Smooth muscle cell (in vitro differentiated cells): ENCODE measurements around the gene KRTAP5-5. TPM values are rescaled to one million over a fixed set of nuclear protein-coding genes. Genes with fewer than 3 reads are reported as not detected.
A peak's percentile ranks its signal among the peaks of the same experiment; 100 is the strongest.
"Not testable (repeated sequence)": the region's sequence is repeated elsewhere in the genome, so short reads cannot be mapped to it uniquely, and the experiment has no call there.

Experiments used
- DNase-seq: peaks from one replicate; lab custom pipeline; 2025; ENCODE audit not compliant: unreplicated experiment; lab: John Stamatoyannopoulos, UW
- H2AFZ ChIP-seq: fragments of 200-600 bp; sonication (generic); 2 replicates; pipeline ENCODE4 v1.6.0; 2016; ENCODE audit warnings: antibody characterized with exemption, low read depth, mild to moderate bottlenecking
- H3F3A ChIP-seq: fragments of 200-600 bp; sonication (generic); 2 replicates; pipeline ENCODE4 v1.6.0; 2017; ENCODE audit warnings: antibody characterized with exemption, low read depth
- H3K27ac ChIP-seq: fragments of 200-600 bp; sonication (generic); 2 replicates; pipeline ENCODE4 v1.5.1; 2016; ENCODE audit warnings: low read depth, mild to moderate bottlenecking
- H3K27me3 ChIP-seq: fragments of 200-600 bp; sonication (generic); 2 replicates; pipeline ENCODE4 v1.6.1; 2016; ENCODE audit warnings: low read depth, mild to moderate bottlenecking
- H3K36me3 ChIP-seq: fragments of 200-600 bp; sonication (generic); 2 replicates; pipeline ENCODE4 v1.5.1; 2016; ENCODE audit warnings: low read depth
- H3K4me1 ChIP-seq: fragments of 200-600 bp; sonication (generic); 2 replicates; pipeline ENCODE4 v1.5.1; 2016; ENCODE audit warnings: low read depth
- H3K4me2 ChIP-seq: fragments of 200-600 bp; sonication (generic); 2 replicates; pipeline ENCODE4 v1.6.0; 2016; ENCODE audit warnings: mild to moderate bottlenecking
- H3K4me3 ChIP-seq: fragments of 200-600 bp; sonication (generic); 2 replicates; pipeline ENCODE4 v1.5.1; 2016; ENCODE audit warnings: mild to moderate bottlenecking
- H3K79me2 ChIP-seq: fragments of 200-600 bp; sonication (generic); 2 replicates; pipeline ENCODE4 v1.6.0; 2016; ENCODE audit warnings: low read depth, mild to moderate bottlenecking
- H3K9ac ChIP-seq: fragments of 200-600 bp; sonication (generic); 2 replicates; pipeline ENCODE4 v1.6.0; 2016; ENCODE audit warnings: low read depth
- H3K9me3 ChIP-seq: fragments of 200-600 bp; sonication (generic); replicated peaks from 2 replicates; pipeline ENCODE4 v1.5.1; 2016; ENCODE audit warnings: low read depth
- H4K20me1 ChIP-seq: fragments of 200-600 bp; sonication (generic); 2 replicates; pipeline ENCODE4 v1.6.0; 2016; ENCODE audit warnings: low read depth
- WGBS: methylation state at CpG from one replicate; pipeline ENCODE4 v1.1.7; 2016; ENCODE audit warnings: low lambda C conversion rate; 5-methylcytosine and 5-hydroxymethylcytosine counted together
- polyA plus RNA-seq: library from polyadenylated mRNA; unstranded; fragments of >200 nt; fragmentation: Nextera tagmentation; extraction: Ambion mirVana; gene quantifications from 2 replicates; pipeline ENCODE4 v1.2.1, GENCODE V29; 2016
- total RNA-seq: library from RNA; depleted of rRNA; stranded (reverse); fragments of >200 nt; gene quantifications from 2 replicates; pipeline ENCODE4 v1.2.3, GENCODE V29; 2014
- TF ChIP-seq, protein P1 (sequence below): fragments of 200-600 bp; sonication (generic); IDR thresholded peaks from 2 replicates; pipeline ENCODE4 v1.5.1; 2017; ENCODE audit warnings: borderline replicate concordance, mild to moderate bottlenecking, antibody characterized with exemption; ENCODE audit not compliant: insufficient read depth, poor library complexity, severe bottlenecking

The KRTAP5-5 gene
- total and polyA plus RNA-seq, 2 experiments from 2014 or later: not detected

DNA sequence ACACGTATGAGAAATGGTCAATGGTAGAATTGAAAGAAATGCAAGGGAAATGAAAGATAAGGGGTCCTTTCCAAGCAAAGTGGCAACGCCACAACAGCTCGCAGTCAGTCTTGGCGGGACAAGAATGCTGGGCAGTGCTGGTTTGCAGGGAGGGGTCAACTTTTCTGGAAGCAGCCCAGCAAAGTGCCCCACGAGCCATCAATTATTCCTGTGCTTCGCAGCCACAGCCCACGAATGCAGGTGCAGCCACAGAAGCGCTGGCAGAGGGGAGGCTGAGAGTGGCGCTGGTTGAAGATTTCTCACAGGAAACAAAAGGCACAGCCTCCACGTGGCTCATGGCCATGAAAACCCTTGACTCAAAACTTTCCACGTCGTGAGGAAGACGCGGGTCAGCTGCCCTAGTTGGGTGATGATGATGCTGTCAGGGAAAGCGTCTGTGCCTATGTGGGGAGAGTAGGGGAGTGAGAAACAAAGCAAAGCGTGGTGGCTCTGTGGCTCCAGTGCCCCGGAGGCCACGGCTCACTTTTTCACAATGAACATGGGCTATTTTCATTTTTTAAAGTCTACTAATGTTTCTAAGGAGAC lies 33.2 kb downstream of the KRTAP5-5 start:
- H3K9me3 ChIP-seq, H3K4me3 ChIP-seq, H3K36me3 ChIP-seq, H3F3A ChIP-seq, H3K4me2 ChIP-seq, H3K79me2 ChIP-seq, H2AFZ ChIP-seq, H3K9ac ChIP-seq, H3K4me1 ChIP-seq, H3K27me3 ChIP-seq, H3K27ac ChIP-seq, DNase-seq, H4K20me1 ChIP-seq: not testable (repeated sequence)
- WGBS: 78% methylated on average over 17 of the region's 18 CpGs

DNA sequence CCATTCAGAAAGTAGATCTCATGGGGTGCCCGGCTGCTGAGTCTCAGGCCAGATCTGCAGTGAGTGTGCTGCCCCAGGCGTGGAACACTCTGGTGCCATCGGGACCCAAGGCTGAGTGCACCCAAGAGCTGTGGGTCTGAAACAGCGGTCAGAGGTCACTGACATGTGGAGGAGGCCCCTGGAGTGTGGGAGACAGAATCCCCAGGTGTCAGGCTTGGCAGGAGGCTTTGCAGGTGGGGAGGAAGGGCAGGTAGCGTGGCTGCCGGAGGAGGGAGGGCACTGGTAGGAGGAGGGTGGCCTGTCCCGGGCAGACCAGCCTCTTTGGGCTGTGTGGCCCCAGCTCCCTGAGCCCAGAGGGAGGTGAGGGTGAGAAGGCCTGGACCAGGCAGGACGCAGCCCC lies 35.7 kb downstream of the KRTAP5-5 start:
- no peaks in the 10 kb centered on the region for H3K79me2 ChIP-seq
- H4K20me1 ChIP-seq: no peaks in the 10 kb centered on the region
- no peak overlapping the region for H3K4me2 ChIP-seq
- no peak for DNase-seq
- no peaks in the 10 kb centered on the region for H3K27me3 ChIP-seq
- no peaks in the 10 kb centered on the region for H3K9me3 ChIP-seq
- H3K4me1 ChIP-seq: no peaks in the 10 kb centered on the region
- H2AFZ ChIP-seq: no peak overlapping the region
- TF ChIP-seq, protein P1, sequence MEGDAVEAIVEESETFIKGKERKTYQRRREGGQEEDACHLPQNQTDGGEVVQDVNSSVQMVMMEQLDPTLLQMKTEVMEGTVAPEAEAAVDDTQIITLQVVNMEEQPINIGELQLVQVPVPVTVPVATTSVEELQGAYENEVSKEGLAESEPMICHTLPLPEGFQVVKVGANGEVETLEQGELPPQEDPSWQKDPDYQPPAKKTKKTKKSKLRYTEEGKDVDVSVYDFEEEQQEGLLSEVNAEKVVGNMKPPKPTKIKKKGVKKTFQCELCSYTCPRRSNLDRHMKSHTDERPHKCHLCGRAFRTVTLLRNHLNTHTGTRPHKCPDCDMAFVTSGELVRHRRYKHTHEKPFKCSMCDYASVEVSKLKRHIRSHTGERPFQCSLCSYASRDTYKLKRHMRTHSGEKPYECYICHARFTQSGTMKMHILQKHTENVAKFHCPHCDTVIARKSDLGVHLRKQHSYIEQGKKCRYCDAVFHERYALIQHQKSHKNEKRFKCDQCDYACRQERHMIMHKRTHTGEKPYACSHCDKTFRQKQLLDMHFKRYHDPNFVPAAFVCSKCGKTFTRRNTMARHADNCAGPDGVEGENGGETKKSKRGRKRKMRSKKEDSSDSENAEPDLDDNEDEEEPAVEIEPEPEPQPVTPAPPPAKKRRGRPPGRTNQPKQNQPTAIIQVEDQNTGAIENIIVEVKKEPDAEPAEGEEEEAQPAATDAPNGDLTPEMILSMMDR: no peak
- H3K4me3 ChIP-seq: no peak overlapping the region
- 97% methylated on average over 4 of the region's 8 CpGs for WGBS
- no peak overlapping the region for H3K9ac ChIP-seq
- no peaks in the 10 kb centered on the region for H3F3A ChIP-seq
- H3K36me3 ChIP-seq: no peaks in the 10 kb centered on the region
- no peak overlapping the region for H3K27ac ChIP-seq

DNA sequence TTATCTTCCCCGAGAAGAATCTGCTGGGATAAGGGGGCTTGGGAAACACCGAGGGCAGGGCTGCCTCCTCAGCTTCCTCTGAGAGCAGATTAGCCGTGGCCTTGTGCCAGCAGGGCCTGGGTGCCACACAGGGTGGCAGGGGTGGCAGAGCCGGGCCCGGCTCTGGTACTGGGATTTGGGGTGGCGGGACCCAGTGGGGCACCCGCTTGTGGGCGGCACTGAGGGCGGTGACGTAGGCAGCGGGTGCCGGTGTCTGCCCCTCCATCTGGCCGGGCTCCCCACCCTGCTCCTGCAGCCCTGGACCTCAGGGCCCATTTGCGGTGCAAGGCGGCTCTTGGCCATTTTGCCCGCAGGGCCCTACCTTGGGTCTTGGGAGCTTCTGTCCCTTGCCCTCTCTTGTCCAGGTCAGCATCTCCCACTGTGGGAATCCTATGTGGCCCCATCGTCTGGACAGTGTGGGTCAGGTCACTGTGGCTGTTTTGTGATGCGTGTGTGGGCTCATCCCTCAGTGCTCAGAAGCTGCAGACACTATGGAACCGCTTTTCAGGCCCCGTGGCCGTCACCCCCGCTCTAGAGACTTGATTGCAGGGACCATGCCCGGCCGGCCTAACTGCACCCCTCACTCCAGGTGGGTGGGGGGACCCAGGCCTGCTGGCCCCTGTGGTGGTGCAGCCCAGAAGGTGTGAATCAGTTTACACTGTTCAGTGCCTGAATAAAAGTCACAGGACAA lies 37.7 kb downstream of the KRTAP5-5 start:
- Histone ChIP-seq H3K27ac (peak overlapping the region; percentile 7), H2AFZ (no peak overlapping the region), H4K20me1 (no peaks in the 10 kb centered on the region), H3K4me1 (no peaks in the 10 kb centered on the region), H3K9me3 (no peaks in the 10 kb centered on the region), H3K4me3 (no peak overlapping the region), H3K36me3 (no peaks in the 10 kb centered on the region), H3F3A (peaks cover 8% of the 10 kb centered on the region), H3K9ac (no peak overlapping the region), H3K4me2 (peak overlapping the region; percentile 21), H3K27me3 (no peaks in the 10 kb centered on the region), H3K79me2 (no peaks in the 10 kb centered on the region)
- TF ChIP-seq, protein P1: no peak
- WGBS: 64% methylated on average over 24 of the region's 24 CpGs
- DNase-seq: no peak

DNA sequence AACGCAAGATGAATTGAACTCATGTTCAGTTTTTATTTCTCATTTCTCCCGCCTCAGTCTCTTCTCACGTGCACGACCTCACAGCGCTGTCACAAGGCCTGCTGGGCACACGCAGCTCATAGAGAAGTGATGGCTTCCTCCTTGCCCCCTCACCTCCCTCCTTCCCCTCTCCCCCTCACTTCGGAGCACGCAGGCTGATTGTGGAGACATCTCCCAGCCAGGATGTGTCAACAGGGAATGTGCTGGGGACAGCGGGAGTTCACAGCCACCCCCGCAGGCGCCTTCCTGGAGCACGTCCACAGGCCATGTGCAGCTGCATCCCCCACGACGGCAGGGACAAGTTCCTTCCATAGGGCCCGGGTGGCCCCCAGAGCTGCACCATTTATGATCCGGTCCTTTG lies 38.3 kb downstream of the KRTAP5-5 start:
- 36% methylated on average over 16 of the region's 16 CpGs for WGBS
- no peaks in the 10 kb centered on the region for H3K4me1 ChIP-seq

More for the DNA sequence above, 38.3 kb downstream of the KRTAP5-5 start:
- Histone ChIP-seq H4K20me1 (no peaks in the 10 kb centered on the region), H3K4me3 (no peak overlapping the region), H3K27me3 (no peaks in the 10 kb centered on the region), H3K27ac (no peak overlapping the region), H3K79me2 (no peaks in the 10 kb centered on the region), H3K9me3 (no peaks in the 10 kb centered on the region), H2AFZ (no peak overlapping the region), H3K9ac (no peak overlapping the region), H3K4me2 (no peak overlapping the region), H3K36me3 (no peaks in the 10 kb centered on the region), H3F3A (peaks cover 15% of the 10 kb centered on the region)
- DNase-seq: no peak
- TF ChIP-seq, protein P1: no peak
